ENCODE data around the gene USP3.

The USP3 gene

DNA sequence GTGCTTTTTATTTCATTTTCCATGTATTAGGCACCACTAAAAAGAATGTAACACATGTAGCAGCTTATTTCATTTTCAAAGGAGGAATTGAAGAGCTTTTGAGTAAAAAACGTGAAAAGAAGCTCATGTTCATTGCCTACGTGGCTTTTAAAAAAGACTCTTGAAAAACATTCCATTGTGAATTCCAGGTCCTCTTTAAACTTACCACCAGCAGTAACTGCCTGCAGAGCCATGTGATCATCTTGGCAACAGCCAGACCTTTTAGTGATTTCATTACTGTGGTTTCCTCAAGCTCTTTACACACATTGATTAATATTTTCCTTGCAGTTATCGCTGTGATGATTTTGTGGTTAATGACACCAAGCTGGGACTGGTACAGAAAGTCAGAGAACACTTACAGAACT lies 49.0 kb downstream of the USP3 start:
- peak; percentile 10 to 72 (median 57) for DNase-seq
- Histone ChIP-seq H3K4me3 (ENCODE audit: control insufficient read depth in 1 of 7, extremely low read depth in 1 of 7, insufficient read depth in 4 of 7, low read depth in 2 of 7, low read length in 6 of 7) (no peak overlapping the region), H3K27ac (ENCODE audit: insufficient read depth in 1 of 2, low read depth in 1 of 2, low read length in 2 of 2, poor library complexity in 1 of 2, severe bottlenecking in 2 of 2) (no peak overlapping the region), H3K9me3 (ENCODE audit: control extremely low read depth in 1 of 5, control insufficient read depth in 4 of 5, insufficient read depth in 2 of 5, low read depth in 1 of 5, low read length in 4 of 5) (no peaks in the 10 kb centered on the region), H3K27me3 (replicated peaks in 2 of 5; ENCODE audit: control insufficient read depth in 4 of 5, insufficient read depth in 5 of 5, low read length in 4 of 5) (peaks cover 0 to 2% (median 0%) of the 10 kb centered on the region in 5 experiments), H3K36me3 (ENCODE audit: control insufficient read depth in 4 of 4, insufficient read depth in 4 of 4, low read length in 3 of 4) (peaks cover 0 to 23% (median 14%) of the 10 kb centered on the region in 4 experiments), H3K4me1 (ENCODE audit: control extremely low read depth in 1 of 4, control insufficient read depth in 4 of 4, insufficient read depth in 4 of 4, low read length in 3 of 4) (peaks cover 0 to 14% (median 2%) of the 10 kb centered on the region in 4 experiments)
- POLR2A ChIA-PET = interaction anchor here (0.8 kb wide), 1 partner anchor 48 kb away, joined by 3 read pairs; no protein-coding TSS in a partner anchor
- 0% methylated on average over 1 of the region's 3 CpGs for WGBS (ENCODE audit: insufficient coverage)
- CTCF ChIA-PET = interaction anchor here (0.6 to 2.0 kb wide), 7 partner anchors 9 to 87 kb away, joined by 3 to 6 read pairs (median 3); no protein-coding TSS in a partner anchor

DNA sequence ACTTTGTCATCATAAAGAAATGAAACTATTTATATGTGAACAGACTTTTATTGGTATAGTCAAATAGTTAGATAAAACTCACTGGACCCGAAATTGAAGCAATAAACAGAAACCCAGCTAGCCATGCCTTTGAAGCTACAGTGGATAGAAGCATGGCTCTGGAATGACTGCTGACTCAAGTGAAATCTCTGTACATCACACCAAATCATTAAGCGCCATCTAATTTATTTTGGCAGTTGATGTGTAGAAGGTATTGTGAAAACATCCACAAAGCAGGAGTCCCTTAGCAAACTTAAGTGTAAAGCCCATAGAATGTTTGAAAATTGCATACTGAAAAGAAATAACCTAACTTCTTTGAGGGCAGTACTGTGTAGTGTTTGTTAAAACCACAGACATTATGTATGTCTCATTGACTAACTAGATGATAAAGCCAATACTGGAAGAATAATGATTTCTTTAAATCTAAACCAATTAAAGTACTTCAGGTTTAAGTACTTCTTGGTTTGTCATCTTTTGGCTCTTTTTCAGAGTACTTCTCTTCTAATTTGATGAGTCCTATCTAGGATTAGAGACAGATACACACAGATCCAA lies 50.0 kb downstream of the USP3 start:
- no CpG with 5 or more reads among the region's 2 CpGs for WGBS (ENCODE audit: insufficient coverage)
- Histone ChIP-seq H3K4me1 (ENCODE audit: control extremely low read depth in 1 of 4, control insufficient read depth in 4 of 4, insufficient read depth in 4 of 4, low read length in 3 of 4) (peaks cover 0 to 14% (median 2%) of the 10 kb centered on the region in 4 experiments), H3K9me3 (ENCODE audit: control extremely low read depth in 1 of 5, control insufficient read depth in 4 of 5, insufficient read depth in 2 of 5, low read depth in 1 of 5, low read length in 4 of 5) (no peaks in the 10 kb centered on the region), H3K27me3 (replicated peaks in 2 of 5; ENCODE audit: control insufficient read depth in 4 of 5, insufficient read depth in 5 of 5, low read length in 4 of 5) (peaks cover 0 to 2% (median 0%) of the 10 kb centered on the region in 5 experiments), H3K4me3 (ENCODE audit: control insufficient read depth in 1 of 7, extremely low read depth in 1 of 7, insufficient read depth in 4 of 7, low read depth in 2 of 7, low read length in 6 of 7) (no peak overlapping the region), H3K27ac (ENCODE audit: insufficient read depth in 1 of 2, low read depth in 1 of 2, low read length in 2 of 2, poor library complexity in 1 of 2, severe bottlenecking in 2 of 2) (no peak overlapping the region), H3K36me3 (ENCODE audit: control insufficient read depth in 4 of 4, insufficient read depth in 4 of 4, low read length in 3 of 4) (peaks cover 0 to 23% (median 14%) of the 10 kb centered on the region in 4 experiments)
- DNase-seq = no peak
- ChIA-PET CTCF (interaction anchor here (1.5 to 2.0 kb wide), 3 partner anchors 10 to 49 kb away, joined by 3 to 6 read pairs (median 3); no protein-coding TSS in a partner anchor), POLR2A (interaction anchor here (0.6 kb wide), 1 partner anchor 325 kb away, joined by 3 read pairs; no protein-coding TSS in a partner anchor)

DNA sequence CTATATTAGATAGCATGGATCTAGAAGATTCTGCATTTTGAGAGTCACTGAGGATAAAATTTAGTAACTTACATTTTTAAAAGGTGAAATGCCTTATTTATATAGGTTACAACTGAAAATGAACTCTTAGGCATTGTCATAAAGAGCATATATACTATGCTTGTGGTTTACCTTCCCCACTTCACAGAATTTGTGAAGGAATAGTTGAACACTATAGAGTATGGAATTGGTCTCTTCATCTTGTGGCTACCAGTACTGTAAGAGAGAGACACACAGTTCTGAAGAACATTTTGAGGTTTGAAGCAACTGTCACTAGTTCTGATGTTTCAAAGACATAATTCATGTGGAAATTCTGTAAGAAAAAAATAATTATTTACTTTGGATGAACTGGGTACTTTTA lies 51.1 kb downstream of the USP3 start:
- ChIA-PET CTCF (no interaction called here), POLR2A (no interaction called here)
- DNase-seq = no peak
- no peak overlapping the region for H3K4me3 ChIP-seq (ENCODE audit: control insufficient read depth in 1 of 7, extremely low read depth in 1 of 7, insufficient read depth in 4 of 7, low read depth in 2 of 7, low read length in 6 of 7)
- H3K9me3 ChIP-seq (ENCODE audit: control extremely low read depth in 1 of 5, control insufficient read depth in 4 of 5, insufficient read depth in 2 of 5, low read depth in 1 of 5, low read length in 4 of 5) = no peaks in the 10 kb centered on the region
- peaks cover 0 to 14% (median 2%) of the 10 kb centered on the region in 4 experiments for H3K4me1 ChIP-seq (ENCODE audit: control extremely low read depth in 1 of 4, control insufficient read depth in 4 of 4, insufficient read depth in 4 of 4, low read length in 3 of 4)
- peaks cover 0 to 26% (median 15%) of the 10 kb centered on the region in 4 experiments for H3K36me3 ChIP-seq (ENCODE audit: control insufficient read depth in 4 of 4, insufficient read depth in 4 of 4, low read length in 3 of 4)
- H3K27me3 ChIP-seq (replicated peaks in 2 of 5; ENCODE audit: control insufficient read depth in 4 of 5, insufficient read depth in 5 of 5, low read length in 4 of 5) = peaks cover 0 to 2% (median 0%) of the 10 kb centered on the region in 5 experiments
- H3K27ac ChIP-seq (ENCODE audit: insufficient read depth in 1 of 2, low read depth in 1 of 2, low read length in 2 of 2, poor library complexity in 1 of 2, severe bottlenecking in 2 of 2) = no peak overlapping the region

- peaks cover 0 to 14% (median 2%) of the 10 kb centered on the region in 4 experiments for H3K4me1 ChIP-seq (ENCODE audit: control extremely low read depth in 1 of 4, control insufficient read depth in 4 of 4, insufficient read depth in 4 of 4, low read length in 3 of 4)
- no peak overlapping the region for H3K4me3 ChIP-seq (ENCODE audit: control insufficient read depth in 1 of 7, extremely low read depth in 1 of 7, insufficient read depth in 4 of 7, low read depth in 2 of 7, low read length in 6 of 7)
- H3K27me3 ChIP-seq (replicated peaks in 2 of 5; ENCODE audit: control insufficient read depth in 4 of 5, insufficient read depth in 5 of 5, low read length in 4 of 5) = peaks cover 0 to 2% (median 0%) of the 10 kb centered on the region in 5 experiments
- ChIA-PET CTCF (interaction anchor here (0.7 kb wide), 1 partner anchor 69 kb away, joined by 3 read pairs; no protein-coding TSS in a partner anchor), POLR2A (no interaction called here)
- 100% methylated on average over 3 of the region's 6 CpGs for WGBS (ENCODE audit: insufficient coverage)
- H3K9me3 ChIP-seq (ENCODE audit: control extremely low read depth in 1 of 5, control insufficient read depth in 4 of 5, insufficient read depth in 2 of 5, low read depth in 1 of 5, low read length in 4 of 5) = no peaks in the 10 kb centered on the region
- peaks cover 0 to 33% (median 19%) of the 10 kb centered on the region in 4 experiments for H3K36me3 ChIP-seq (ENCODE audit: control insufficient read depth in 4 of 4, insufficient read depth in 4 of 4, low read length in 3 of 4)
- no peak for DNase-seq
- H3K27ac ChIP-seq (ENCODE audit: insufficient read depth in 1 of 2, low read depth in 1 of 2, low read length in 2 of 2, poor library complexity in 1 of 2, severe bottlenecking in 2 of 2) = no peak overlapping the region
Observed at GRCh38 chr15:63556246-63556645, 51.9 kb downstream of the USP3 start.

- Histone ChIP-seq H3K27me3 (replicated peaks in 2 of 5; ENCODE audit: control insufficient read depth in 4 of 5, insufficient read depth in 5 of 5, low read length in 4 of 5) (peaks cover 0 to under 1% (median 0%) of the 10 kb centered on the region in 5 experiments), H3K36me3 (ENCODE audit: control insufficient read depth in 4 of 4, insufficient read depth in 4 of 4, low read length in 3 of 4) (peaks cover 0 to 37% (median 21%) of the 10 kb centered on the region in 4 experiments), H3K9me3 (ENCODE audit: control extremely low read depth in 1 of 5, control insufficient read depth in 4 of 5, insufficient read depth in 2 of 5, low read depth in 1 of 5, low read length in 4 of 5) (no peaks in the 10 kb centered on the region), H3K4me3 (ENCODE audit: control insufficient read depth in 1 of 7, extremely low read depth in 1 of 7, insufficient read depth in 4 of 7, low read depth in 2 of 7, low read length in 6 of 7) (no peak overlapping the region), H3K4me1 (ENCODE audit: control extremely low read depth in 1 of 4, control insufficient read depth in 4 of 4, insufficient read depth in 4 of 4, low read length in 3 of 4) (peaks cover 0 to 14% (median 2%) of the 10 kb centered on the region in 4 experiments), H3K27ac (ENCODE audit: insufficient read depth in 1 of 2, low read depth in 1 of 2, low read length in 2 of 2, poor library complexity in 1 of 2, severe bottlenecking in 2 of 2) (no peak overlapping the region)
- POLR2A ChIA-PET = no interaction called here
- no peak for DNase-seq
- WGBS (ENCODE audit: insufficient coverage) = 90% methylated on average over 7 of the region's 7 CpGs
- CTCF ChIA-PET = interaction anchor here (0.7 to 1.0 kb wide), 2 partner anchors 70 kb away, joined by 3 read pairs; no protein-coding TSS in a partner anchor
Observed at GRCh38 chr15:63556736-63557135, 52.3 kb downstream of the USP3 start.

DNA sequence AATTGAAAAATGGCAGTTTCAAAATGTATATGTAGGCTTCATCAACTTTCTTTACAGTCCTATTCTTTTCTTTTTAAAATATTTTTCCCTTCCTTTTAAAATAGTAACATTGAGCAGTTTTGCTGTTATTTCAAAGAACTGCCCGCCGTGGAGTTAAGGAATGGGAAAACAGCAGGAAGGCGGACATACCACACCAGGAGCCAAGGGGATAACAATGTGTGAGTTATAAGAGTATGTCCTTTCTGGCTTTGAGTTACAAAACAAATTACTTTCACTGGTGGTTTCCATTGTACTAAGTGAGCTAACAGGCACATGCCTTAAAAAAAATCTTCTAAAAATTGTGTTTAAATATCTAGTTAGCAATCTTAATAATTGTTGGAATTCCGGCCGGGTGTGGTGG lies 55.4 kb downstream of the USP3 start:
- ChIA-PET CTCF (interaction anchor here (1.2 to 1.5 kb wide), 2 partner anchors 16 to 29 kb away, joined by 3 to 5 read pairs; no protein-coding TSS in a partner anchor), POLR2A (no interaction called here)
- WGBS (ENCODE audit: insufficient coverage) = 100% methylated on average over 1 of the region's 5 CpGs
- Histone ChIP-seq H3K27me3 (replicated peaks in 2 of 5; ENCODE audit: control insufficient read depth in 4 of 5, insufficient read depth in 5 of 5, low read length in 4 of 5) (no peaks in the 10 kb centered on the region), H3K36me3 (ENCODE audit: control insufficient read depth in 4 of 4, insufficient read depth in 4 of 4, low read length in 3 of 4) (peaks cover 6 to 62% (median 34%) of the 10 kb centered on the region in 4 experiments), H3K9me3 (ENCODE audit: control extremely low read depth in 1 of 5, control insufficient read depth in 4 of 5, insufficient read depth in 2 of 5, low read depth in 1 of 5, low read length in 4 of 5) (no peaks in the 10 kb centered on the region), H3K27ac (ENCODE audit: insufficient read depth in 1 of 2, low read depth in 1 of 2, low read length in 2 of 2, poor library complexity in 1 of 2, severe bottlenecking in 2 of 2) (no peak overlapping the region), H3K4me1 (ENCODE audit: control extremely low read depth in 1 of 4, control insufficient read depth in 4 of 4, insufficient read depth in 4 of 4, low read length in 3 of 4) (no peaks in the 10 kb centered on the region), H3K4me3 (ENCODE audit: control insufficient read depth in 1 of 7, extremely low read depth in 1 of 7, insufficient read depth in 4 of 7, low read depth in 2 of 7, low read length in 6 of 7) (no peak overlapping the region)
- no peak for DNase-seq

DNA sequence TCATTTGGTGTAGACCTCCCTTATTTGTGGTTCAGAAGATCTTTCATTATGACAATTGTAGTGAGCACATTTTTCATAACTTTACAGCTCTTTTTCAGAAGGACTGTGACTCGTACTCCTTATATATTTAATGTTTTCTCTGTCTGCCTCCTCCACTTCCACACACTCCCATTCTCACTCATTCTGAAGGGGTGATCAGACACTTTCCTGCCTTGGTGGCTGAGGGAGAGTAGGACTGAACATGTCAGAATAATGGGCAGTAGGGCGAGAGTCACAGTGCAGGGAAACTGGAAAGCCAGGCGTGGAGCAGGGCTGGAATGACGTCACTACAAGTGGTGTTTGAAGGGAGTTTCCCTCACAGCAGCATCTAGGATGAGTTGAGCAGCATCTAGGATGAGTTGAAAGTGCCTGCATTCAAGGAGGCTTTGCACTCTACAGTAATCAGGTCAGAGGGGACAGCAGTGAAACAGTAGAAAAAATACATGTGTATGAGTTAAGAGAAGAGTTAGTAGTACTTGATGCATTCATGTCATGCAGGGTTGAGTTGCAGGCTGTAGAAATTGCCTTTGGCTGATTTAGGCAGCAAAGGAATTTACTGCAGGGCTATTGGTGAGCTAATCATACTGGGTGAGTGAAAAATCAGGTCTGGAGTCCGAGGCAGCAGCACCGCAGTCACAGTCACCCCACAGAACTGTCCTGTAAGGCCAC lies 56.5 kb downstream of the USP3 start:
- ChIA-PET CTCF (no interaction called here), POLR2A (no interaction called here)
- H3K27me3 ChIP-seq (replicated peaks in 2 of 5; ENCODE audit: control insufficient read depth in 4 of 5, insufficient read depth in 5 of 5, low read length in 4 of 5) = no peaks in the 10 kb centered on the region
- 91% methylated on average over 4 of the region's 6 CpGs for WGBS (ENCODE audit: insufficient coverage)
- H3K4me1 ChIP-seq (ENCODE audit: control extremely low read depth in 1 of 4, control insufficient read depth in 4 of 4, insufficient read depth in 4 of 4, low read length in 3 of 4) = no peaks in the 10 kb centered on the region
- no peak overlapping the region for H3K4me3 ChIP-seq (ENCODE audit: control insufficient read depth in 1 of 7, extremely low read depth in 1 of 7, insufficient read depth in 4 of 7, low read depth in 2 of 7, low read length in 6 of 7)
- no peaks in the 10 kb centered on the region for H3K9me3 ChIP-seq (ENCODE audit: control extremely low read depth in 1 of 5, control insufficient read depth in 4 of 5, insufficient read depth in 2 of 5, low read depth in 1 of 5, low read length in 4 of 5)
- H3K27ac ChIP-seq (ENCODE audit: insufficient read depth in 1 of 2, low read depth in 1 of 2, low read length in 2 of 2, poor library complexity in 1 of 2, severe bottlenecking in 2 of 2) = no peak overlapping the region
- DNase-seq = no peak
- H3K36me3 ChIP-seq (ENCODE audit: control insufficient read depth in 4 of 4, insufficient read depth in 4 of 4, low read length in 3 of 4) = peaks cover 6 to 64% (median 35%) of the 10 kb centered on the region in 4 experiments
